Stimulated activated CD8-positive, alpha-beta memory T cell treated with anti-CD3 and anti-CD28 coated beads, Interleukin-4, amount 100 ng/mL, for 48 hours (primary cell): ENCODE data around the gene RASSF9.

Experiments
- DNase-seq: peaks from one replicate; pipeline ENCODE4 v3.0.0-alpha.2; 2020

The RASSF9 gene

DNA sequence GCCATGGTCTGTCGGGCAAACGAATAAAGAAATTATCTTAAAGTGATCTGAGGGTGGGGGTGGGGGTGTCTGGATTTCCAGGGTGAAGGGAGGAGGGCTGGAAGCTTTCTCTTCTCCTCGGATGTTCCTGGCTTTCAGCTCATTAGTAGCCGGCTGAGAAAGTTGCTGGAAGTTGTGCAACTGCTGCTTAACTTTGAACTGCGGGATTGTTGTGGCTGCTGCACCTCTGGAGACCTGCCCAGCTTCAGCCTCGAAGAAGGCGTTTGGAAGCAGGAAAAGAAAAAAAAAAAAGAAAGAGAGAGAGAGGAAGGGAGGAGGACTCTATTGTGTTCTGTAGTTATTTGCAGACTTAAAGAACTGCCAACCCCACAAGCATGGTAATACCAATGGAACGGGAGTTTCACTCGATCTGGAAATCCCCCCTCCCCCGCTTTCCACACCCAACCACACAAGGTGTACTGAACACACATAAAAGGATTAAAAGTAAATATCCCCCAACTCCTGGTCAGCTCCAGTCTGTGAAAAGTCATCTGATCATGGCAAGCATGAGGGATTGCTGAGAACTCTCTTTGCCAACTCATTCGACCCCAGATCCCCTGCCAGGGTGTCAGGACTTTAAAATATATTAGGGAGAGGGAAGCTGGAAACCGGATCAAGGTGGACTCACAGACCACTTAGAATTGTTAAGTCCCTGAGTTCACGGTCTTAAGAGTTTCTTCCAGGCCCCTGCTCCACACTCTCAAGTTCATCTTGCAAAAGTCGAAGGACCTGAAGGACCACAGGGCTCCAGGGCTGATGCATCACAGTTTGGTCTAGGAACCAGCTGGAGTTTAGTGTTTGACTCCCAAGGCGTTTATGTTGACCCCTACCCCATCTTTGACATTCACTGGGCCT is at the start of gene RASSF9:
TSS of gene RASSF9 (minus strand) at position 213 of the 894 bp plus-strand sequence. CDS start at position 5, 208 bp downstream.
- DNase-seq = no peak

DNA sequence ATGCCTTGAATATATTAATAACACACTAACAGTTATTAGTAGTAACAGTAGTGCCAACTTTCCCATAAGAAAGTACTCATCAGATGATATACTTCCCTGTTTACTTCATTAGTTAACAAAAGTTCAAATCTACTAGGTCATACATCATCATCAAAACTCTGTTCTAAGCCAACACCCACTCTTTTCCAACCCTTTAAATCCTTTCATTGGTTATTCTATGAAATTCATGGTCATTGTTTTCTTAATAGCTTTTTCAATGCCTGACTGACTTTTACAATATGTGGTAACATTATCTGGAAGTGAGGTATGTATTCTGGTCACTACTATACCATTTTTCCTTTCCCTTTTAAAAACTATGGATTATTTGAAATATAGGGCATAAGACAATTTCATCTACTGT is 47.6 kb upstream of the RASSF9 start:
- DNase-seq = no peak

GRCh38 chr12:85877459-85877858 is 41.2 kb upstream of the RASSF9 start:
- no peak for DNase-seq

DNA sequence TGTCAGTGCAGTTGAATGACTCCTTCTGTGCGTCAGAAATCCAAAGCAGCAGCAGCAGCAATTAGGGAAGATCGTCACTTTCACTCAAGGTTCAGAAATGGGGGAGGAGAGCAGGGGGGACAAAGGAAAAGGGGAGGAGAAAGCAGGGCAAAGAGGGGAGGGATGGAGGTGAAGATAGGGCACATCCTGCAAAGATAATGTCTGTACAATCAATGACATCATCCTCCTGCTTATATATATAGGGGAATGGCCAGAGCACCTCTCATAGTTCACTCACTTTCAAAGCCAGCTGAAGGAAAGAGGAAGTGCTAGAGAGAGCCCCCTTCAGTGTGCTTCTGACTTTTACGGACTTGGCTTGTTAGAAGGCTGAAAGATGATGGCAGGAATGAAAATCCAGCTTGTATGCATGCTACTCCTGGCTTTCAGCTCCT is 37.8 kb upstream of the RASSF9 start, which contains the start of gene NTS:
TSS of gene NTS (plus strand) at position 265 of the 431 bp plus-strand sequence. CDS start at position 374, 109 bp downstream.
- DNase-seq = no peak

DNA sequence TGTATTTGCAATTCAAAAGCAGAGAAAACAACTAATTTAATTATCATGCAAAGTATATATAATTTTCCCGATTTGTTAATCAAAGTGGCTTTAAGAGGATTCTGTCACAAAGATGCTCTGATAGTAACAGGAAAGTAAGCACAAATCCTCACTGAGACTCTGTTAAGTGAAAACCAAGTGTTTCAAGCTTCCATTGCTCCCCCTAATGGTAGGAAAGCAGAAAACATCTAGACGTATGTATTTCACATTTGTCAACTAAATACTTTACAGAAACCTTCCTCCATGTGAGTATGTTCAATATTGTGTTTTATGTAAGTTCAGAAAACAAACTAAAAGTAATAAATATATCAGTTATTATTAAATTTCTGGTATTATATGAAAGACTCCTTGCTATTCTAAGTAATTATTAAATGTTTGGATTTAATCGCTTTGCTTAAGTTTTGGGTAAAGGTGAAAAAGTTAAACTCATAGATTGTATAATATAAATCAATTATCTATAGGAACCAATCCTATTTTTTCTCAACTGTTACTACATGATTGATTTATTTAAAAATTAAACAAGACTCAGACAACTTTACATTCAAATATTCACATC is 36.4 kb upstream of the RASSF9 start:
- DNase-seq = no peak

- DNase-seq = no peak
Measured at GRCh38 chr12:85866986-85867776, 31.0 kb upstream of the RASSF9 start.

DNA sequence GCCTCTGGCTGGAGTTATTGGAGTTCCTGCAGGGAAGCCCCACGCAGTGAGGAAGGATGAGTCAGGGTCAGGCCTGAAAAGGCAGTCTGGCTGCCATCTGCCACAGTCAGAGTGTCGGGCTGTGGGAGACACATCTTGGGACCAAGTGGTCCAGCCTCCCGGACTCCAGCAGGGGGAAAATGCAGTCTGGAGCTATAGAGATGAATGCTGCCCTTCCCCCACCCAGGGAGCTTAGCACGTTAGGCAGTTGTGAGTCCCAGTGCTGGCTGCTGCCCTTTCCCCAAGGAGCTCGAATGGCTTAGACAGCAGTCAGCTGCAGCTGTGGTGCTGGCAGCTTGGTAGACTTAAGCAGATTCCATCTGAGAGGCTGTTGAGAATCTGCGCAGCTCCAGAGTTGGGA is 29.7 kb upstream of the RASSF9 start:
- no peak for DNase-seq

GRCh38 chr12:85856966-85857365 is 20.8 kb upstream of the RASSF9 start:
- DNase-seq = no peak

DNA sequence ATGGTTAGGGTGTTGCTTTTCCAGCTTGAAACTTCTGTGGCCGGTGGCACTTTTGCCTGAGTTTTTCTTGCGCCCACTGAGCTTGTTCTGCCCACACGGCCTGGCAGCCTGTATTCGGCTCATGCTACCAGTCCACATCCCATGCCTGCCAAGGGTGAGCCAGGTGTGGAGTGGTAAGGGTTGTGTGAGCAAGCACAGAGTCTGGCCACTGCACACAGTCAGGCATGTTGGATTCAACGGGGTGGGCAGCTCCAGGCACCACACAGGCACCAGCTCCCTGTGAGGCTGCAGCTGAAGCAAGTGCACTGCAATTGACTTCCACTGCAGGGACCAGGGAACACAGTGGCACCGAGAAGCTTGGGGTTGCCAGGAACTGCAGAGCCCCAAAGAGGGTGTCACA is 19.1 kb upstream of the RASSF9 start:
- DNase-seq = no peak

GRCh38 chr12:85849344-85849743 is 13.1 kb upstream of the RASSF9 start:
- DNase-seq = no peak

DNA sequence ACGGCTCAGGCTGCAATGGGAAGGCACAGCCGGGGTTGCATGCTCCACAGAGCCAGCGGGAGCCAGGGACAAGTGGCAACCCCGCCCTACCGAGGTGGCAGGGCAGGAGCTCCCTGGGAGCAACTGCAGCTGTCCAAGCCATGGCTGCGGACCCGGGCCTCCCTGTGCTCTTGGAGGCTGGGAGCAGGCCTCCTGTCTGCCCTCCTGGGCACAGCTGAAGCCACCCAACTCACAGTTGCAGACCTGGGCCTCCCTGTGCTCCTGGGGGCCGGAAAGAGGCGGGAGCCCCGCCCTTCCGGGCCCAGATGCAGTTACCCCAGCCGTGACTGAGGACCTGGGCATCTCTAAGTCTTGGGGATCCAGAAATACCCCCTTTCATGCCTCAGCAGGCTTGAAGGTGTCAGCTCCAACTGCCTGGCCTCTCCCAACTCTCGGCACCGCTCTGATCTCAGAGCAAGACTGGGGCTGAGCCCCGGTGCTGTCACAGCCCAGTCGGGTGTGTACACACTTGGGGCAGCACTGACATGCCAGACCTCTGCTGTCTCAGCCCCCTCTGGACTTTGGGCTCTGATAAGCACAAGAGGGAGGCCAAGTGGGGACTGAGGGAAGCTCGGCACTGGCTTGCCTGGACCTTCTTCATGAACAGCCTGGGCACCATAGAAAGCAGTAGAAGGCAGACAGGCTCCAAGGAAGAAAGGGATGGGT is 7.5 kb upstream of the RASSF9 start:
- no peak for DNase-seq

DNA sequence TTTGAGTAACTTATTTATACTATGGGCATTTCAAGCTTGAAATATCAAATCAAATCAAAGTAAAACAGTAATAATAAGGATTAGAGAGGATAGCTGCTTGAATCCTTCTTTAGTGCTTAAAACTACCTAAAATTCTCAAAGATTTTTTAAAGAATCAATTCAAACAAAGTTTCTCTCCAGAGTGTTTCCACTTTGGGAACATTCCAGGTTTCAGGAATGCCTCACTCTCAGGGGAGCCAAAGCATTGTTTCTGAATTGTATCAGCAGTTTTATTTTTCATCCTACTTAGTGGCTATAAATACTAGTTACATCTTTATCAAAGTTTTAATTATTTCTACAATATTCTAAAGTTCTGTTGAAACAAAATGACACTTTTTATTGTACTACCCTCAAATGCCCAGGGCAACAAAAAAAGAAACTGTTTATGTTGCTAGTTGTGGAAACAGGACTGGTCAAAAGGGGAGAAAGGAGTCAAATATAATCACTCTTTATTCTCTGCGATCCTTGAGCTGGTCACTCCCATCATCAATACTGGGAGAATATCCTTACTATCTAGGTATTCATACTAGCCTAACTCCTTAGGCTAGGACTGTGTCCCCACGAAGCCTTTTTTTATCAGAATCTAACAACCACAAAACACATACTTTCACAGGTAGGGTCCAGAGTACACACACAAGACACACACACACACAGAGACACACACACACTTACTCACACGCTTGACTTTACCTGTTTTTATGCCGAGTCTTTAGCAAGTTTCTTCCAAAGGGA is 598 bp downstream of the RASSF9 start:
- DNase-seq = no peak

DNA sequence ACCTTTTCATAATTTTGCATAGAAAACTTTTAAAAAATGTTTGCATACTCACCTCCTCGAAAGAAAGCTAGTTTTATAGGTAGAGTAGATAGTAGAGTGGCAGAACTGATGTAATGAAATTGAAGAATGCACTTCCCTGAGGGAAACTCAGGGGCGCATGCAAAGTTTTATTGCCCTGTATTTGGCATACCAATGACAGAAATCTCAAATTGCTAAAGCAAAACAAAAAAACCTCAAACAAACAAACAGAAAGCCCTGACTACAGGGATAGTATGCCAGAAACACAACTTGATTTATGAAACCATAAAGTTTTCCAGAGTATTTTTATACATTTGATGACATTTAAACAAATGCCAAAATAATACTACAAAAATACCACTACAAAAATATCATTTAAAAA is 1.8 kb downstream of the RASSF9 start:
- no peak for DNase-seq

- no peak for DNase-seq
Measured at GRCh38 chr12:85833579-85833978, 2.6 kb downstream of the RASSF9 start.

DNA sequence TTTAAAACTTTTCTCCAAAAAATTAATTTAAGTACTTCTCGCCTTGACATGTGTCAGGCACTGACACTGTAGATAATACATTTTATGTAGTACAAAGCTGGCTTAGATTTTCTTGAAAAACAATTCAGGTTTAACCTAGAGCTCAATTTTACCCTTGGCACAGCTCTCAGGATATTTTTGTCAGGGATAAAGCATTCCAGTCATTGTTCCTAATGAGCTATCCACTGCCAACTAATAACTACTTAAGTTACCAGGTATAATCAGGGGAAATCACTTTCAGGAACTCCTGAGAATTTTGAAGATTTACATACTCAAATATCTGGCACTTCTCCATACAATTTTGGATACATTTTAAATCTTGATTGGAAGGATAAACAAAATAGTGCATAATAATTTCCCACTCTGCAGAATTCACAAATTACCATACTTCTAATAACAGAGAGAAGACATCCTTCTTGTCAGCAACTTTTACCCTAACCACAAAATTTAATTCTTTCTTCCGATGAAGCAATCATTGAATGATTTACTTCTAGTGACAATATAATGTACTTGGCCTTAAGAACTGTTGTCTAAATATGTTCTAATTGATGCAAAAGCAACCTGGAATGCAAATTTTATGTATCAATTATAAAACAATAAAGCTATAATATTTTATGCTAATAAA is 4.8 kb downstream of the RASSF9 start:
- no peak for DNase-seq

DNA sequence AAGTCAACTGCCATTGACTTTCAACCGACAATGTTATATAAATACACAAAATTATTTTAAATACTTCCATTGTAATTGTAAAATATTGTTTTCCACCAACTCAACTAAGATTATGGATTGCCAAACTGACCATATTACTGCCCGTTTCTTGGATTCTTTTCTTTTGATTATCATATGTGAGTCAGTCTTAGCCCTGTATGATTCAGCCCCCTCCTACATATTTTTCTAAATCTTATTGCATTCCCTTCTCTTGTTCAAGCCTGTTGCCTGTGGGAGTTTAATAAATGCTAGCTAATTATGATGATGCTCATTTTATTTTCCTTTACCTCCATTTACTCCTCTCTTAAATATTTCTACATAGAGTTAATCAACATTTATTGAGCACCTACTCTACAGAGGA is 6.8 kb downstream of the RASSF9 start:
- no peak for DNase-seq

- no peak for DNase-seq
Measured at GRCh38 chr12:85828576-85828975, 7.6 kb downstream of the RASSF9 start.

- DNase-seq = no peak
Measured at GRCh38 chr12:85825746-85826145, 10.5 kb downstream of the RASSF9 start.

- DNase-seq = no peak
Measured at GRCh38 chr12:85823436-85824180, 12.6 kb downstream of the RASSF9 start.

GRCh38 chr12:85821759-85822158 is 14.4 kb downstream of the RASSF9 start:
- no peak for DNase-seq

DNA sequence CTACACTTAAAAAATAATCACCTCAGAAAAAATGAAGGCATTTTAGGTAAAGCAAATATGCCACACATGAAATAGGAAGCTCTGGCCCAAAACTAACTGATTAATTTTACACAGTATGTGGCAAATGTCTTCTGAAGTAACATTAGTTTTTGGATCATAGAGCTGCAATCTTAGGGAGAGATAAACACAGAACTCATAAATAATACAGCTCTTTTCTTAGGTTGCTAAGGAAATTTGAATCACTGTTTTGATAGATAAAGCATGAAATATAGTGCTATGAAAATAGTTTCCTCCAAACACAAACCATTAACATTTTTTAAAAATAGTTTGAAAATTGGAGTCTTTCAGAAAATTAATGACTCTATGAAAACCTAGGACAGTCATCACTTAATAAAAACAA is 15.0 kb downstream of the RASSF9 start:
- no peak for DNase-seq
